ENCODE data around the gene PRKCQ. TPM values are rescaled to one million over a fixed set of nuclear protein-coding genes. Genes with fewer than 3 reads are reported as not detected.

Gene PRKCQ
- total RNA-seq, 1 experiment from 2014 or later: 0.73 TPM

- CTCF ChIA-PET: no interaction called here
- Mint-ChIP-seq H3K27ac (ENCODE audit: unreplicated experiment) (no peak overlapping the region), H3K4me3 (ENCODE audit: low read depth, unreplicated experiment) (no peak overlapping the region), H3K36me3 (ENCODE audit: insufficient read depth, unreplicated experiment) (no peaks in the 10 kb centered on the region), H3K4me1 (ENCODE audit: low read depth, unreplicated experiment) (no peaks in the 10 kb centered on the region), H3K27me3 (ENCODE audit: unreplicated experiment) (peaks cover 69% of the 10 kb centered on the region), H3K9me3 (ENCODE audit: low read depth, unreplicated experiment) (no peaks in the 10 kb centered on the region)
- intact Hi-C loops (cut with micrococcal nuclease; ENCODE audit: unreplicated experiment): no loop called here
- TF ChIP-seq, protein P1, sequence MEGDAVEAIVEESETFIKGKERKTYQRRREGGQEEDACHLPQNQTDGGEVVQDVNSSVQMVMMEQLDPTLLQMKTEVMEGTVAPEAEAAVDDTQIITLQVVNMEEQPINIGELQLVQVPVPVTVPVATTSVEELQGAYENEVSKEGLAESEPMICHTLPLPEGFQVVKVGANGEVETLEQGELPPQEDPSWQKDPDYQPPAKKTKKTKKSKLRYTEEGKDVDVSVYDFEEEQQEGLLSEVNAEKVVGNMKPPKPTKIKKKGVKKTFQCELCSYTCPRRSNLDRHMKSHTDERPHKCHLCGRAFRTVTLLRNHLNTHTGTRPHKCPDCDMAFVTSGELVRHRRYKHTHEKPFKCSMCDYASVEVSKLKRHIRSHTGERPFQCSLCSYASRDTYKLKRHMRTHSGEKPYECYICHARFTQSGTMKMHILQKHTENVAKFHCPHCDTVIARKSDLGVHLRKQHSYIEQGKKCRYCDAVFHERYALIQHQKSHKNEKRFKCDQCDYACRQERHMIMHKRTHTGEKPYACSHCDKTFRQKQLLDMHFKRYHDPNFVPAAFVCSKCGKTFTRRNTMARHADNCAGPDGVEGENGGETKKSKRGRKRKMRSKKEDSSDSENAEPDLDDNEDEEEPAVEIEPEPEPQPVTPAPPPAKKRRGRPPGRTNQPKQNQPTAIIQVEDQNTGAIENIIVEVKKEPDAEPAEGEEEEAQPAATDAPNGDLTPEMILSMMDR (IDR thresholded peaks at IDR 0.05; ENCODE audit: unreplicated experiment): no peak
- no peak for DNase-seq
- BruUV-seq (replicated peaks): no TSS peak
Measured at GRCh38 chr10:6595499-6595898, 15.4 kb upstream of the PRKCQ start.

DNA sequence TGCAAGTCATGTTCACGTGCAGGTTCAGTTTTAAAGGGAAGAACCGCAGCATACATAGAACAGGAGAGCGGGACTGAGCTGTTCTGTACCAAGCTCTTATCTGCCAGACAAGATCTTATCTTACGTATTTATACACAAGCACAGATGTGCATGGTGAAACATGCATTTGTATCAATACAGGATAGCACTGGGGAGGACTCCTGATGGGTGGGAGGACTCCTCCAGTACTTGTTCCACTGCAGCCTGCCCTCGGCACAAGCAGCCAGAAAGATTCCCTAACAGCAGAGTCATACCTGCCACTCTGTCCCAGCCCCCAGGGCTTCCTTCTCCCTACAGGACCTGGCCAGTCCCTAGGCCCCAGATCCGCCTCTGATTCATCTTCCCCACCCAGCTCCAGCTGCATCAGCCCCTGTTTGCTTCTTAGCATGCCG lies 13.2 kb upstream of the PRKCQ start:
- CTCF ChIA-PET: no interaction called here
- TF ChIP-seq, protein P1 (IDR thresholded peaks at IDR 0.05; ENCODE audit: unreplicated experiment): no peak
- no peaks in the 10 kb centered on the region for H3K9me3 Mint-ChIP-seq (ENCODE audit: low read depth, unreplicated experiment)

GRCh38 chr10:6592080-6592479 lies 12.0 kb upstream of the PRKCQ start:
- no peak for DNase-seq
- Mint-ChIP-seq H3K27me3 (ENCODE audit: unreplicated experiment) (peaks cover 56% of the 10 kb centered on the region), H3K4me1 (ENCODE audit: low read depth, unreplicated experiment) (no peaks in the 10 kb centered on the region), H3K36me3 (ENCODE audit: insufficient read depth, unreplicated experiment) (no peaks in the 10 kb centered on the region), H3K4me3 (ENCODE audit: low read depth, unreplicated experiment) (no peak overlapping the region), H3K27ac (ENCODE audit: unreplicated experiment) (no peak overlapping the region), H3K9me3 (ENCODE audit: low read depth, unreplicated experiment) (no peaks in the 10 kb centered on the region)
- CTCF ChIA-PET: no interaction called here
- no TSS peak for BruUV-seq (replicated peaks)
- TF ChIP-seq, protein P1 (IDR thresholded peaks at IDR 0.05; ENCODE audit: unreplicated experiment): no peak
- intact Hi-C loops (cut with micrococcal nuclease; ENCODE audit: unreplicated experiment): no loop called here

More for the DNA sequence above, 13.2 kb upstream of the PRKCQ start:
- no peaks in the 10 kb centered on the region for H3K4me1 Mint-ChIP-seq (ENCODE audit: low read depth, unreplicated experiment)
- intact Hi-C loops (cut with micrococcal nuclease; ENCODE audit: unreplicated experiment): no loop called here
- no peaks in the 10 kb centered on the region for H3K36me3 Mint-ChIP-seq (ENCODE audit: insufficient read depth, unreplicated experiment)
- H3K27me3 Mint-ChIP-seq (ENCODE audit: unreplicated experiment): peaks cover 68% of the 10 kb centered on the region
- H3K27ac Mint-ChIP-seq (ENCODE audit: unreplicated experiment): no peak overlapping the region
- no peak overlapping the region for H3K4me3 Mint-ChIP-seq (ENCODE audit: low read depth, unreplicated experiment)
- no TSS peak for BruUV-seq (replicated peaks)
- DNase-seq: no peak

DNA sequence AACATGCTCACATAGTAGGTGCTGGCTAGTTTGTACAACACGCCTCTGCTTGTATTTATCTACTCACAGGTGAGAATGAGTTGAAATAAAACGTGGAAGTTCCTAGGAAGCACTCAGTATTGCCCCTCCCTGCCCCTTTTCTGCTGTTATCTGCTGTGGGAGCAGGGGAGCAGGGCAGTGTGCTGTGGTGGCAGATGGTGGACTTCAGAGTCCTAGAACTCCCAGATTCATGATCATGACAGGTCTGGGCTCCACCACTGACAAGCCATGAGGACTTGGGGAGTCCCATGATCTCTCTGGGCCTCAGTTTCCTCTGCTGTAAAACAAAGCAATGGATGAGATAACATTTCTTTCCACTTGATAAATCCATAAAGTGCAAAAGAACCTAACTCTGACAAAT lies 11.6 kb upstream of the PRKCQ start:
- DNase-seq: no peak
- Mint-ChIP-seq H3K27ac (ENCODE audit: unreplicated experiment) (no peak overlapping the region), H3K4me1 (ENCODE audit: low read depth, unreplicated experiment) (no peaks in the 10 kb centered on the region), H3K36me3 (ENCODE audit: insufficient read depth, unreplicated experiment) (no peaks in the 10 kb centered on the region), H3K27me3 (ENCODE audit: unreplicated experiment) (peaks cover 52% of the 10 kb centered on the region), H3K4me3 (ENCODE audit: low read depth, unreplicated experiment) (no peak overlapping the region), H3K9me3 (ENCODE audit: low read depth, unreplicated experiment) (no peaks in the 10 kb centered on the region)
- intact Hi-C loops (cut with micrococcal nuclease; ENCODE audit: unreplicated experiment): no loop called here
- TF ChIP-seq, protein P1 (IDR thresholded peaks at IDR 0.05; ENCODE audit: unreplicated experiment): no peak
- CTCF ChIA-PET: no interaction called here
- BruUV-seq (replicated peaks): no TSS peak

Data from Calu3 (cell line).